CD4-positive, alpha-beta T cell (primary cell): ENCODE data around the gene OR10J4. TPM values are rescaled to one million over a fixed set of nuclear protein-coding genes. Genes with fewer than 3 reads are reported as not detected.

Experiments
- ATAC-seq: fragments of 200-7000 bp; cut with Tn5 transposase; one replicate; pipeline ENCODE4 v1.10.0; 2022; ENCODE audit warnings: mild to moderate bottlenecking; ENCODE audit not compliant: poor library complexity
- CTCF ChIA-PET: fragments of 350-600 bp; sonication (Branson Sonifier 250); formaldehyde crosslinking; loops from one replicate; lab custom pipeline; 2021; ENCODE audit warnings: antibody characterized with exemption, inconsistent platforms; lab: Charles Lee
- POLR2A ChIA-PET: fragments of 350-600 bp; sonication (Branson Sonifier 250); formaldehyde crosslinking; loops from one replicate; lab custom pipeline; 2021; ENCODE audit warnings: antibody characterized with exemption, inconsistent platforms; lab: Charles Lee
- DNase-seq, 14 experiments: peaks; one replicate each; pipeline ENCODE4 v3.0.0-alpha.2; 2013 to 2020; ENCODE audit warnings: mixed read lengths in 2 of 14
- H3K27ac ChIP-seq, 2 donors: one replicate each; pipeline versions ENCODE4 v1.5.1 to v1.7.0; 2013; ENCODE audit warnings: low read length in 2 of 2, low read depth in 1 of 2, mild to moderate bottlenecking in 1 of 2
- H3K27me3 ChIP-seq, 2 experiments: 1 replicate in 1 of 2; 2 replicates in 1 of 2; pipeline versions ENCODE4 v1.6.1 to v1.7.0; 2013; ENCODE audit warnings: low read length in 2 of 2, control low read depth in 1 of 2, mild to moderate bottlenecking in 1 of 2, moderate library complexity in 1 of 2; ENCODE audit not compliant: insufficient read depth in 2 of 2, control insufficient read depth in 1 of 2
- H3K36me3 ChIP-seq: one replicate; pipeline ENCODE4 v1.6.1; 2013; ENCODE audit warnings: low read length, control low read depth; ENCODE audit not compliant: insufficient read depth
- H3K4me1 ChIP-seq: one replicate; pipeline ENCODE4 v1.6.1; 2013; ENCODE audit warnings: low read length, control low read depth; ENCODE audit not compliant: insufficient read depth
- H3K4me3 ChIP-seq: one replicate; pipeline ENCODE4 v1.5.1; 2013; ENCODE audit warnings: mild to moderate bottlenecking, low read length, moderate library complexity
- H3K9me3 ChIP-seq, 2 experiments: 1 replicate in 1 of 2; 2 replicates in 1 of 2; pipeline versions ENCODE4 v1.6.1 to v1.7.0; 2013; ENCODE audit warnings: low read length in 2 of 2, mild to moderate bottlenecking in 2 of 2, control low read depth in 1 of 2, moderate library complexity in 1 of 2; ENCODE audit not compliant: control insufficient read depth in 1 of 2, insufficient read depth in 1 of 2
- H3K27ac Mint-ChIP-seq: one replicate; pipeline ENCODE4 v1.8.0; 2020; ENCODE audit warnings: mixed read lengths
- H3K27me3 Mint-ChIP-seq: one replicate; pipeline ENCODE4 v1.8.0; 2021; ENCODE audit warnings: mixed read lengths
- H3K36me3 Mint-ChIP-seq: one replicate; pipeline ENCODE4 v1.8.0; 2021; ENCODE audit warnings: low read depth, mixed read lengths
- H3K4me1 Mint-ChIP-seq: one replicate; pipeline ENCODE4 v1.8.0; 2021; ENCODE audit warnings: low read depth, mixed read lengths
- H3K4me3 Mint-ChIP-seq: one replicate; pipeline ENCODE4 v1.8.0; 2020; ENCODE audit warnings: mild to moderate bottlenecking, mixed read lengths
- H3K9me3 Mint-ChIP-seq: one replicate; pipeline ENCODE4 v1.8.0; 2020; ENCODE audit warnings: mixed read lengths
- CTCF ChIP-seq: fragments of 200-600 bp; IDR thresholded peaks from one replicate; pipeline ENCODE4 v1.8.0; 2022; ENCODE audit warnings: antibody characterized with exemption, mild to moderate bottlenecking
- intact Hi-C, 2 experiments: fragments of 100-400 bp; cut with DNase I in 1 of 2; cut with micrococcal nuclease in 1 of 2; formaldehyde crosslinking; loops; one replicate each; pipeline versions ENCODE4 v1.15.1 to v1.9.0; 2023 to 2025; cut with DNase I, micrococcal nuclease
- total RNA-seq, 174 experiments: library from RNA in 2 of 174; stranded (reverse) in 2 of 174; gene quantifications; one replicate each; pipeline ENCODE4 v1.2.3 and lab custom pipeline; 2021 to 2026

Gene OR10J4
- total RNA-seq, 2 experiments from 2014 or later: not detected

- H3K4me3 Mint-ChIP-seq: no peak overlapping the region
- CTCF ChIA-PET: no interaction called here
- no peak overlapping the region for H3K27ac Mint-ChIP-seq
- H3K36me3 ChIP-seq: no peaks in the 10 kb centered on the region
- no peaks in the 10 kb centered on the region for H3K9me3 ChIP-seq
- ATAC-seq (no peak), DNase-seq (peak in 1 of 14 experiments; percentile 4)
- no peaks in the 10 kb centered on the region for H3K27me3 ChIP-seq
- H3K4me1 Mint-ChIP-seq: no peaks in the 10 kb centered on the region
- H3K4me1 ChIP-seq: no peaks in the 10 kb centered on the region
- no peaks in the 10 kb centered on the region for H3K36me3 Mint-ChIP-seq
- no peaks in the 10 kb centered on the region for H3K9me3 Mint-ChIP-seq
- intact Hi-C loops: no loop called here
- POLR2A ChIA-PET: no interaction called here
- H3K27me3 Mint-ChIP-seq: peaks cover 12% of the 10 kb centered on the region
- H3K4me3 ChIP-seq: no peak overlapping the region
- no peak overlapping the region for H3K27ac ChIP-seq
- no peak for TF ChIP-seq CTCF
Observed at GRCh38 chr1:159430985-159431384, 1.0 kb upstream of the OR10J4 start.

GRCh38 chr1:159436469-159436868 lies 4.5 kb downstream of the OR10J4 start:
- intact Hi-C loops: no loop called here
- Mint-ChIP-seq H3K9me3 (no peaks in the 10 kb centered on the region), H3K27ac (no peak overlapping the region), H3K4me1 (no peaks in the 10 kb centered on the region), H3K4me3 (no peak overlapping the region), H3K36me3 (no peaks in the 10 kb centered on the region), H3K27me3 (peaks cover 25% of the 10 kb centered on the region)
- Histone ChIP-seq H3K36me3 (no peaks in the 10 kb centered on the region), H3K9me3 (no peaks in the 10 kb centered on the region), H3K27ac (no peak overlapping the region), H3K27me3 (no peaks in the 10 kb centered on the region), H3K4me1 (no peaks in the 10 kb centered on the region), H3K4me3 (no peak overlapping the region)
- CTCF ChIA-PET: interaction anchor here (0.7 kb wide), 1 partner anchor 120 kb away, joined by 3 read pairs; no protein-coding TSS in a partner anchor
- TF ChIP-seq CTCF: no peak
- no peak for DNase-seq
- no peak for ATAC-seq
- POLR2A ChIA-PET: no interaction called here

- H3K27me3 Mint-ChIP-seq: peaks cover 27% of the 10 kb centered on the region
- ATAC-seq: no peak
Observed at GRCh38 chr1:159439422-159439821, 7.4 kb downstream of the OR10J4 start, which contains the start of gene OR10J1. Gene OR10J1, plus strand, starts transcription at chr1:159439722. Its CDS starts 70 bp downstream, at chr1:159439792.

More at GRCh38 chr1:159439422-159439821, 7.4 kb downstream of the OR10J4 start, which contains the start of gene OR10J1:
- POLR2A ChIA-PET: no interaction called here
- Mint-ChIP-seq H3K9me3 (no peaks in the 10 kb centered on the region), H3K4me3 (no peak within 1 kb of the TSS), H3K27ac (no peak within 1 kb of the TSS), H3K36me3 (no peaks in the 10 kb centered on the region), H3K4me1 (no peaks in the 10 kb centered on the region)
- DNase-seq: no peak
- H3K9me3 ChIP-seq: no peaks in the 10 kb centered on the region
- H3K27ac ChIP-seq: no peak within 1 kb of the TSS
- H3K36me3 ChIP-seq: no peaks in the 10 kb centered on the region
- CTCF ChIA-PET: no interaction called here
- H3K4me3 ChIP-seq: no peak within 1 kb of the TSS
- H3K4me1 ChIP-seq: no peaks in the 10 kb centered on the region
- intact Hi-C loops: no loop called here
- TF ChIP-seq CTCF: no peak
- H3K27me3 ChIP-seq: no peaks in the 10 kb centered on the region
